Measurements from ENCODE around the gene TMEM45B.
A peak's percentile ranks its signal among the peaks of the same experiment; 100 is the strongest.
"Not testable (repeated sequence)": the region's sequence is repeated elsewhere in the genome, so short reads cannot be mapped to it uniquely, and the experiment has no call there.

Gene TMEM45B

DNA sequence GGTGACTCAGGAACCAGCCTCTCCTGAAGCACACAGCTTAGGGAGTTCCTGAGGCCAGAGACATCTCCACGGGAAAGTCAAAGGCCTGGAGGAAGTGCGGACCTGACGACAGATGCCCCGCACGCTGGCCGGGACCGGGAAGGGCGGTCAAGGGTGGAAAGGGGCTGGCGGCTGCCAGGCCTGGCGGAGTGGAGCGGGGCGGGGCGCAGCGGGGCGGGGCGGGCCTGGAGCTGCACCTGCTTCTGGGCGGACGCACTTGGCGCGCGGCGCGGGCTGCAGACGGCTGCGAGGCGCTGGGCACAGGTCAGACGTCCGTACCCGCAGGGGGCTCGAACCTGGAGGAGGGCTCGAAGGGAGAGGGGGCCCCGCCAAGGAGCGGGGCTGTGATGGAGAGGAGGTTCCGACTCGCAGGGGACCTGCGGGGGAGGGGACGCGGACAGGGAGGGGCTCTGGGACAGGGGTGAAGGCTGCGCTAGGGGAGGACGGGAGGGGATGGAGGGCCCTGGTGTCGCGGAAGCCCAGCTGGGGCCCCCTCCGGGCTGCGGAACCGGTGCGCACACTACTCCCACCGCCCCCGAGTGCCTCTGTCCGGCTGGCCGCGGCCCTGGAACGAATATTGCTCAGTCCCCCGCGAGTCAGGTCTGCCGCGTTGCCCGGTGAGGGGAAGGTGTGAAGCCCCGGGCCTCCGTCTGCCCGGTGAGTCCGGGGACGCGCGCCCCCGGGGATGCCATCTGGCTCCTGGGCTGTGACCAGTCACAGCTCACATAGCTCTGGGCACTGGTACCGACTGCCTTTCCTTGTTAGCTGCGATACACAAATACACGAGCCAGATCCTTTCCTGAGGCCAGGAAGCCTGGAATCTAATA lies at the start of gene TMEM45B:
TSS of gene TMEM45B (plus strand) at position 253 of the 866 bp plus-strand sequence. CDS start 36,635 bp downstream, outside the sequence.
- peak; percentile 43 for DNase-seq

GRCh38 chr11:129766898-129767604 lies 48.6 kb upstream of the TMEM45B start:
- DNase-seq, result peak; percentile 32

DNA sequence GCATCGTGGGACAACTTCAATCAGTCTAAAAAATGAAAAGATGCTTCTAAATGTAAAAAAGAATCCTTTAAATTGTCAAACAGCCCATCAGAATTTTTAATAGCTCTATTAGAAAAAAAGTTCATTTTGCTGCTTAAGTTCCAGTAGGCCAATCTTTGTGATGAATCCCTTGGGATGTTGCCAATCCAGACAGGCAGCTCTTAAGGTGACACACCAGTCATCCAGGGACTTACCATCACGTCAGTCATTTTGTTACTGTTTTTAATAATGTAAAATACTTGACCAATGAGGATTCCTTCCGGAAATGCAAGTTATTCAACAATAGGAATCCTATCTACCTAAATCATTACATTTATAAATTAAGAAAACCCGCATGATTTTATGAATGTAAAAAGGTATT lies 47.8 kb upstream of the TMEM45B start:
- DNase-seq, result no peak

- no peak for DNase-seq
Observed at GRCh38 chr11:129768356-129768755, 47.3 kb upstream of the TMEM45B start.

GRCh38 chr11:129769059-129769458 lies 46.6 kb upstream of the TMEM45B start:
- DNase-seq, result no peak

DNA sequence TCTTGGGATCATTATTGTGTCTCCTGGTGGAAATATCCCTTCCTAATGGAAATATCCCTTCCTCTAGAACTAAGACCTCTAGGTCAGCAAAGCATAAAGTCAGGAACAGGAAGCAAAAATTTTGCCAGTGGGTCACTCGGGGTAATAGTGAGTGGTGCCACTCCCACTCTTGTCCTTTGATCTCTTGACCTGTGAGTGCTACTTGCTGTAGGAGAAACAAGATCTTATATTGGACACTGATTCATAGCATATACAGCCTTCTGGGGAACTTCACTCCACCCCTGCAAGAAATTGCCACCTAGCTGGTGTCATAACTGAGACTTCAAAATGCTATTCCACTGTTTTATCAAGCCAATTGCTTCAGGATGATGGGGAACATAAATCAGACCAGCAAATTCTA lies 44.7 kb upstream of the TMEM45B start:
- no peak for DNase-seq

DNA sequence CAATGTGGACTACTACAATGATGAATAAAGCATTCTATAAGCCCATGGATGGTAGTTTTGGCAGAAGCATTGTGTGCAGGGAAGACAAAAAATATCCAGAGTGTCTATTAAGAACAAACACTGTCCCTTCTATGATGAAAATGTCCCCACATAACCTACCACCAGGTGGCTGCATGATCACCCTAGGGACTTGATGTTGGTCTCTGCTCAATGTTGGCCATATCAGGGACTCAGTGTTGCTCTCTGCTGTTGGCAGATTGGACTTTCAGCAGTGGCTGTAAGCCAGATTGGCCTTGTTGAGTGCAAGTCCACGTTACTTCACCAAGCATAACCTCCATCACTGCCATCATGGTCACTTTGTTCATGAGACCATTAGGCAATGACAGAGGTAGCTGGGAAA lies 44.2 kb upstream of the TMEM45B start:
- not testable (repeated sequence) for DNase-seq

GRCh38 chr11:129778877-129779276 lies 36.8 kb upstream of the TMEM45B start:
- no peak for DNase-seq

DNA sequence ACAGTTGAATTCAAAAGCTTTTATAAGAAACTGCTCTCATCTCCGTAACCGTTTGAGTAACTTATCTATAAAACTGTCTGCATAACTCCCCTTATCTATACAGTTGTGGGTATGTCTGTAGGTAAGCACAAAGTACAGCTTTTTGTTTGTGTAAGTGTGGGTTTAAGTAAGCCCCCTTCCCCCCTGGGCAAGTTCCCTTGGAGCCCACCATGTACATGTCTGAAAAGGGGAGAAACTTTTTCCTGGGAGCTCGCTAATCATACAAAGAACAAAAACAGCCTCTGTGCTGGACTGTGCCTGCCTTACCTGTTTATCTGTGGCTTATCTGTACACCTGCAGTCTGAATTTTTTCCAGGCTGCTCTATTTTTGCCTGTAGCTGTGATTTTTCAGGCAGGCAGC lies 36.3 kb upstream of the TMEM45B start:
- DNase-seq, result no peak

- no peak for DNase-seq
Observed at GRCh38 chr11:129785383-129786111, 30.1 kb upstream of the TMEM45B start.

GRCh38 chr11:129786112-129786416 lies 29.6 kb upstream of the TMEM45B start:
- not testable (repeated sequence) for DNase-seq

GRCh38 chr11:129787532-129788155 lies 28.0 kb upstream of the TMEM45B start:
- DNase-seq, result no peak

GRCh38 chr11:129788278-129788677 lies 27.4 kb upstream of the TMEM45B start:
- DNase-seq, result no peak

GRCh38 chr11:129790106-129790505 lies 25.5 kb upstream of the TMEM45B start:
- no peak for DNase-seq

DNA sequence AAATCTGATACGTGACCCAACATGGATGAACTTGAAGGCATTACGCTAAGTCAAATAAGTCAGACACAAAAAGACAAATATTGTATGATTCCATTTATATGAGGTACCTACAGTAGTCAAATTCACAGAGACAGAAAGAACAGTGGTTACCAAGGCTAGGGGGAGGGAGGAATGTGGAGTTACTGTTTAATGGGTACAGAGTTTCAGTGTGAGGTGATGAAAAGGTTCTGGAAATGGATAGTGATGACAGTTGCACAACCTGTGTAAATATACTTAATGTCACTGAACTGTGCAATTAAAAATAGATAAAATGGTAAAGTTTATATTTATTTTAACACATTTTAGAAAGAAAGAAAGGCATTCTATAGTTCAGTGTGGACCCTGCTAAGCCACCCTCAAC lies 24.1 kb upstream of the TMEM45B start:
- DNase-seq, result no peak

- DNase-seq, result no peak
Observed at GRCh38 chr11:129792663-129793062, 23.0 kb upstream of the TMEM45B start.

DNA sequence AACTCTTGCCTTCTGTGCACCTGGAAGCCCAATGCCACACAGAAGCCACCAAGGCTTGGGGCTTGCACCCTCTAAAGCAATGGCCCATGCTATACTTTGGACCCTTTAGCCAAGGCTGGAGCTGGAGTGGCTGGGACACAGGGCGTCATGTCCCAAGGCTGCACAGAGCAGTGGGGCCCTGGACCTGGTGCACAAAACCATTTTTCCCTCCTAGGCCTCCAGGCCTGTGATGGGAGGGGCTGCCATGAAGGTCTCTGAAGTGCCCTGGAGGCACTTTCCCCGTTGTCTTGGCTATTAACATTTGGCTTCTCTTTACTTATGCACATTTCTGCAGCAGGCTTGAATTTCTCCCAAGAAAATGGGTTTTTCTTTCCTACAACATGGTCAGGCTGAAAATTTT lies 20.6 kb upstream of the TMEM45B start:
- no peak for DNase-seq

DNA sequence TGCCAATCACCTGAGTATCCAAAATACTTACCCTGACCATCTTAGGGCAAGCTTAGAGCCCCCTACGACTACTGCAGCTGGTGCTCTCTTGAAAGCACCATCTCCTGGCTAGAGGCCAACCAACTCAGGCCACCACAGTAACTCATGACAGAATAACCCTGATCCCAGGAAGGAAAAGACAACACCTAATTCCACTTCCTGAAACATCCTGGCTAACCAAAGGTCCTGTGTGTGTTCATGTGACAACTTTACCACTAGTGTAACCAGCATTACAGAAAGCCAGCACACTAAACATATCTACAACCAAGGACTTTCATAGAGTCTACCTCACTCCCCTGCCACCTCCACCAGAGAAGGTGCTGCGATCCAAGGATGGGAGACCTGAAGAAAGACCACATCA lies 17.4 kb upstream of the TMEM45B start:
- DNase-seq, result no peak

GRCh38 chr11:129800162-129800561 lies 15.5 kb upstream of the TMEM45B start:
- not testable (repeated sequence) for DNase-seq

DNA sequence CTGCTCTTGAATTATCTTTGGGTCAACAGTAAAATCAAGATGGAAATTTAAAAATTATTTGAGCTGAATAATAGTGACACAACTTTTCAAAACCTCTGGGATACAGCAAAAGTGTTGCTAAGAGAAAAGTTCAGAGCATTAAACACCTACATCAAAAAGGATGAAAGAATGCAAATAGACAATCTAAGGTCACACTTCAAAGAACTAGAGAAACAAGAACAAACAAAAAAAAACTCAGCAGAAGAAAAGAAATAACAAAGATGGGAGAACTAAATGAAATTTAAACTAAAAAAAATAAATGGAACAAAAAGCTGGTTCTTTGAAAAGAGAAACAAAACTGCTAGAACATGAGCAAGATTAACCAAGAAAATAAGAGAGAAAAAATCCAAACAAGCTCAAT lies 15.0 kb upstream of the TMEM45B start:
- DNase-seq, result no peak

- no peak for DNase-seq
Observed at GRCh38 chr11:129803533-129803932, 12.1 kb upstream of the TMEM45B start.

DNA sequence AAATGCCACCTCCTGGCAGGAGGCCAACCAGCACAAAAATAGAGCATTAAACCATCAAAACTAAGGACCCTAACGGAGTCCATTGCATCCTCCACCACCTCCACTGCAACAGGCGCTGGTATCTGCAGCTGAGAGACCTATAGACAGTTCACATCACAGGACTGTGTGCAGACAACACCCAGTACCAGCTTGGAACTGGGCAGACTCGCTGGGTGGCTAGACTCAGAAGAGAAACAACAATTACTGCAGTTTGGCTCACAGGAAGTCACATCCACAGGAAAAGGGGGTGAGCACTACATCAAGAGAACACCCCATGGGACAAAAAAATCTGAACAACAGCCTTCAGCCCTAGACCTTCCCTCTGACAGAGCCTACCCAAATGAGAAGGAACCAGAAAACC lies 11.6 kb upstream of the TMEM45B start:
- no peak for DNase-seq

DNA sequence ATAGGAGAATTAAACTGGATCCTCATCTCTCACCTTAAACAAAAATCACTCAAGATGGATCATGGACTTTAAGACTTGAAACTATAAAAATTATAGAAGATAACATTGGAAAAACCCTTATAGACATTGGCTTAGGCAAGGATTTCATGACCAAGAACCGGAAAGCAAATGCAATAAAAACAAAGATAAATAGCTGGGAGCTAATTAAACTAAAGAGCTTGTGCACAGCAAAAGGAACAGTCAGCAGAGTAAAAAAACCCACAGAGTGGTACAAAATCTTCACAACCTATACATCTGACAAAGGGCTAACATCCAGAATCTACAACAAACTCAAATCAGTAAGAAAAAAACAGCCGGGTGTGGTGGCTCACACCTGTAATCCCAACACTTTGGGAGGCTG lies 7.4 kb upstream of the TMEM45B start:
- not testable (repeated sequence) for DNase-seq
